Prostate gland (tissue), 2 donors: ENCODE data around the gene TBC1D24. TPM values are rescaled to one million over a fixed set of nuclear protein-coding genes. Genes with fewer than 3 reads are reported as not detected.
"Not testable (repeated sequence)": the region's sequence is repeated elsewhere in the genome, so short reads cannot be mapped to it uniquely, and the experiment has no call there.

Source experiments
- DNase-seq: peaks from one replicate; pipeline ENCODE4 v3.0.0-alpha.2; 2019; ENCODE audit warnings: low spot score
- H3K27ac ChIP-seq, 2 donors: fragments of 200-600 bp; sonication (generic); 2 replicates each; pipeline ENCODE4 v1.5.1; 2017 to 2019
- H3K27me3 ChIP-seq: fragments of 200-600 bp; sonication (generic); replicated peaks from 2 replicates; pipeline ENCODE4 v1.5.1; 2019; ENCODE audit not compliant: insufficient read depth
- H3K36me3 ChIP-seq, 2 donors: fragments of 200-600 bp; sonication (generic); 1 replicate in 1 of 2; 2 replicates in 1 of 2; pipeline versions ENCODE4 v1.5.1 to v1.8.1; 2017 to 2019
- H3K4me1 ChIP-seq: fragments of 200-600 bp; sonication (generic); replicated peaks from 2 replicates; pipeline ENCODE4 v1.5.1; 2019
- H3K4me3 ChIP-seq, 2 donors: fragments of 200-600 bp; sonication (generic); 2 replicates each; pipeline ENCODE4 v1.5.1; 2017 to 2019
- H3K9me3 ChIP-seq: fragments of 200-600 bp; sonication (generic); 2 replicates; pipeline ENCODE4 v1.5.1; 2017
- CTCF ChIP-seq, 4 experiments: fragments of 200-600 bp in 2 of 4; fragments of 450-650 bp in 2 of 4; sonication (generic) in 2 of 4; IDR thresholded peaks; 1 replicate in 3 of 4; 2 replicates in 1 of 4; pipeline ENCODE4 v1.5.1; 2016 to 2019; ENCODE audit warnings: antibody characterized with exemption in 4 of 4, mild to moderate bottlenecking in 2 of 4, moderate library complexity in 2 of 4
- POLR2A ChIP-seq: fragments of 450-650 bp; IDR thresholded peaks from one replicate; pipeline ENCODE4 v1.6.1; 2016; ENCODE audit warnings: antibody characterized with exemption, mild to moderate bottlenecking
- POLR2AphosphoS5 ChIP-seq: sonication (generic); formaldehyde crosslinking; IDR thresholded peaks from one replicate; pipeline ENCODE4 v1.6.1; 2017; ENCODE audit warnings: antibody characterized with exemption
- WGBS: methylation state at CpG from one replicate; pipeline ENCODE4 v1.1.5; 2018; 5-methylcytosine and 5-hydroxymethylcytosine counted together
- intact Hi-C: fragments of 100-400 bp; cut with DNase I; formaldehyde crosslinking; loops from one replicate; pipeline ENCODE4 v1.14.2; 2022
- total RNA-seq, 2 donors: library from RNA; depleted of rRNA; stranded (reverse); fragments of >200 nt; gene quantifications; one replicate each; pipeline ENCODE4 v1.1.0, GENCODE V29; 2016

Gene TBC1D24
- total RNA-seq, 2 donors from 2014 or later, result 22.4 to 26.2 TPM

DNA sequence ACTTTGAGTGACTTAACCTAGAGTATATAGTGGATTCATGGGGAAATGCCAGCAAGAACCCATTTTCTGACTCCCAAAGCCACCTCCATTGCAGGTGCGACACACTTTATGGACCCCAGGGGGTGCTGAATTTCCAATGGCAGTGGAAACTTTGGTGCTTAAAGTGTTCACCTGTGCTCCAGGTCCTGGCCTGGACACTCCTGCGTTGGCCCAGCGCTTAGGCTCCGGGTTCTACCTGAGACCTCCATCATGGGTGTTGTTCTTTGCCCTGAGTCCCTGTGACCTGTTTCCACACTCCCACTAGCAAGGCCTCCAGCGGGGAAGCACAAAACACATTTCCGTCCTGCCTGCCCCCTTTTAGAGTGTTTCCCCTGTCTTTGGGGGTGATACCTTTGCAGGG is 42.6 kb upstream of the TBC1D24 start:
- 94% methylated on average over 6 of the region's 6 CpGs for WGBS
- intact Hi-C loops, result no loop called here
- Histone ChIP-seq H3K4me3 (no peak overlapping the region), H3K9me3 (no peaks in the 10 kb centered on the region), H3K4me1 (no peaks in the 10 kb centered on the region), H3K27ac (no peak overlapping the region), H3K27me3 (no peaks in the 10 kb centered on the region), H3K36me3 (no peaks in the 10 kb centered on the region)
- no peak for TF ChIP-seq CTCF (IDR thresholded peaks at IDR 0.05)
- no peak for TF ChIP-seq POLR2A
- no peak for TF ChIP-seq POLR2AphosphoS5
- DNase-seq, result no peak

DNA sequence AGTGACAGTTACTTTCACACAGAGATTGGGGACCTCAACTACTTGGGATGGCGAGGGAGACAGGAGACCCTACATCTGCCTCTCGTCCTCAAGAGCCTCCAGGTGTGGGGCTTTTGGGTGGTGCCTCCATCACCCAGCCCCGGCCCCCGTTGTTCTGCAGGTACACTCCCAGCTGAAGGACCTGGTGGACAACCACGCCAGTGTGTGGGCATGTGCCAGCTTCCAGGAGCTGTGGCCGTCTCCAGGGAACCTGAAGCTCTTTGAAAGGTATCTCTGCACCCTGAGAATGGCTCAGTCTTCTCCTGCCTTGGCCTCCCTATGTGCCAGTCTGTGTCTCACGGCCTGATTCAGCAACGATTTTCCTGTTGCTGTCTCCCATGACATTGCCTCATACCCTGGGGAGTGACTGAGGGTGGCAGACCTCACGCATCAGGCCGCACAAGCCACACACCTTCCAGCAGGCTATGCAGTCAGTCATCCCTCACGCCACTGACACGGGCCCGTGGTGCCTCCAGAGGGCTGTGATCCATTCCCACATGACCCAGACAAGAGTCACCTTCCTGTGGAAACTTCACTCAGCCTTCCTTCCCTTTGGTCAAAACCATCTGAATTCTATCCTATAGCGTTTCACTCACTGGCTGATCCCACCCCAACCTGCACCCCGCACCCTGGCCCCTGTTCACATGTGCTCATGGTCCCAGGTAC is 42.0 kb upstream of the TBC1D24 start:
- Histone ChIP-seq H3K27ac (no peak overlapping the region), H3K9me3 (no peaks in the 10 kb centered on the region), H3K4me3 (no peak overlapping the region), H3K27me3 (no peaks in the 10 kb centered on the region), H3K36me3 (no peaks in the 10 kb centered on the region), H3K4me1 (no peaks in the 10 kb centered on the region)
- 92% methylated on average over 15 of the region's 15 CpGs for WGBS
- DNase-seq, result no peak
- intact Hi-C loops, result no loop called here
- no peak for TF ChIP-seq CTCF (IDR thresholded peaks at IDR 0.05)
- TF ChIP-seq POLR2AphosphoS5, result no peak
- TF ChIP-seq POLR2A, result no peak

GRCh38 chr16:2435236-2435635 is 39.7 kb upstream of the TBC1D24 start:
- H3K4me1 ChIP-seq, H3K4me3 ChIP-seq, intact Hi-C loops, H3K27me3 ChIP-seq, H3K36me3 ChIP-seq, H3K9me3 ChIP-seq, H3K27ac ChIP-seq, DNase-seq: not testable (repeated sequence)
- WGBS, result 74% methylated on average over 4 of the region's 4 CpGs

DNA sequence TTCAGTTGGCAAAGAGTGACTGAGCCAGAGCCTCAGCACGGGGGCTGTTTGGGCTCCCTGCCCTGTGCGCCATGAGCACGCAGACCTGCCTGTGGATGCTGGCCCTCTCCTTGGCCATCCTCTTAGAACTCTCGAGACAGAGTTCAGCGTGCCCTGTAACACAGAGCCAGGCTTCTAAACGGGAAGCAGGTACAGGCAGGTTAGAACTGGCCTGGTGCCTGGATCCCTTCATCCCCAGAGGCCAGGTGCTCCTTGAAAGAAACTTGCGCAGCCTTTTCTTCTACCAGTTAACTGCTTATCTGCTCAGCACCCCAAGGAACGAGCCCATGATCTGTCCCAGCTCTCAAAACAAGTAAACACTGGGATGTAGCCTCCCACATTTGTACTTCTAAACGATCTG is 38.8 kb upstream of the TBC1D24 start:
- peak; percentile 65 for DNase-seq
- Histone ChIP-seq H3K9me3 (no peaks in the 10 kb centered on the region), H3K36me3 (no peaks in the 10 kb centered on the region), H3K27me3 (no peaks in the 10 kb centered on the region), H3K4me1 (no peaks in the 10 kb centered on the region), H3K4me3 (no peak overlapping the region), H3K27ac (no peak overlapping the region)
- no peak for TF ChIP-seq POLR2A
- no peak for TF ChIP-seq CTCF (IDR thresholded peaks at IDR 0.05)
- peak; percentile 43 for TF ChIP-seq POLR2AphosphoS5
- intact Hi-C loops, result no loop called here
- 46% methylated on average over 9 of the region's 9 CpGs for WGBS

DNA sequence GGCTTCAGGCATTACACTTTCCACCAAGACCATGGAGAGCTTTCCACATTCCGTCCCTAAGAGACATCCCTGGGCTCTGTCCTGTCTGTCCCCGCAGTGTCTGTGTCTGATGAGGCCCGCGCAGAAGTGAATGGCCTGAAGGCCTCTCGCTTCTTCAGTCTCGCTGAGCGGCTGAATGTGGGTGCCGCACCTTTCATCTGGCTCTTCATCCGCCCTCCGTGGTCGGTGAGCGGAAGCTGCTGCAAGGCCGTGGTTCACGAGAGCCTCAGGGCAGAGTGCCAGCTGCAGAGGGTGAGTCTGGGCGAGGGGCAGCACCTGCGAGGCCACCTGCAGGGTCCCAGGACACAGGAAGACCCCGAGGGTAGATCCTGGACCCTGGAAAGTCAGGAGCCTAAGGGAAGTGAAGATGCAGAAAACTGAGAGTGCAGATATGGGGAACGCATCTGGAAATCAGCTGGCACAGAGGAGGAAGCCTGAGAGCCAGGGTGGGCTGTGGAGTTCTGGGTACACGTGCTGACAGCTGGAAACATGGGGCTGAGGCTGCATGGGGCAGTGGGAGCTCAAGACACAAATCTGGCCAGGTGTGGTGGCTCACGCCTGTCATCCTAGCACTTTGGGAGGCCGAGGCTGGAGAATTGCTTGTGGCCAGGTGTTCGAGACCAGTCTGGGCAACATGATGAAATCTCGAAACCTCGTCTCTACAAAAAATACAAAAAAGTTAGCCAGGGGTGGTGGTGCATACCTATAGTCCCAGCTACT is 37.7 kb upstream of the TBC1D24 start:
- no peak for DNase-seq
- Histone ChIP-seq H3K9me3 (no peaks in the 10 kb centered on the region), H3K36me3 (no peaks in the 10 kb centered on the region), H3K27me3 (no peaks in the 10 kb centered on the region), H3K27ac (no peak overlapping the region), H3K4me3 (no peak overlapping the region), H3K4me1 (no peaks in the 10 kb centered on the region)
- TF ChIP-seq POLR2AphosphoS5 (no peak), CTCF (IDR thresholded peaks at IDR 0.05) (no peak), POLR2A (no peak)
- intact Hi-C loops, result no loop called here
- 93% methylated on average over 24 of the region's 24 CpGs for WGBS
